Keratinocyte (primary cell): Measurements from ENCODE around the gene CNTRL. TPM values are rescaled to one million over a fixed set of nuclear protein-coding genes. Genes with fewer than 3 reads are reported as not detected.

Experiments used
- DNase-seq: peaks from one replicate; pipeline ENCODE4 v3.0.0-alpha.2; 2011; ENCODE audit warnings: low read depth, missing footprints, low spot score
- FAIRE-seq: peaks from 2 replicates; lab custom pipeline; 2011; peaks lifted over from hg19 to GRCh38; lab: Jason Lieb, UNC
- H2AFZ ChIP-seq: 2 replicates; pipeline ENCODE4 v1.6.0; 2012; ENCODE audit warnings: low read length, control low read depth, inconsistent platforms; ENCODE audit not compliant: control insufficient read depth
- H3K27ac ChIP-seq: 2 replicates; pipeline ENCODE4 v1.5.1; 2011; ENCODE audit warnings: low read length; ENCODE audit not compliant: control insufficient read depth, insufficient read depth
- H3K27me3 ChIP-seq: 3 replicates; pipeline ENCODE4 v1.6.0; 2011; ENCODE audit warnings: low read length; ENCODE audit not compliant: control insufficient read depth, insufficient read depth; ENCODE audit errors: extremely low read depth
- H3K36me3 ChIP-seq, 2 experiments: 2 replicates in 1 of 2; 3 replicates in 1 of 2; pipeline ENCODE4 v1.5.1; 2011; ENCODE audit warnings: low read length in 2 of 2, mild to moderate bottlenecking in 1 of 2; ENCODE audit not compliant: control insufficient read depth in 2 of 2, insufficient read depth in 2 of 2; ENCODE audit errors: extremely low read depth in 1 of 2
- H3K4me1 ChIP-seq: 3 replicates; pipeline ENCODE4 v1.5.1; 2011; ENCODE audit warnings: low read length; ENCODE audit not compliant: control insufficient read depth, insufficient read depth; ENCODE audit errors: extremely low read depth
- H3K4me2 ChIP-seq: 3 replicates; pipeline ENCODE4 v1.6.0; 2011; ENCODE audit warnings: low read depth, low read length; ENCODE audit not compliant: control insufficient read depth, insufficient read depth; ENCODE audit errors: extremely low read depth
- H3K4me3 ChIP-seq, 3 experiments: fragments of 200-600 bp in 1 of 3; sonication (generic) in 1 of 3; 2 replicates in 2 of 3; 3 replicates in 1 of 3; pipeline ENCODE4 v1.5.1; 2011 to 2016; ENCODE audit warnings: low read length in 3 of 3, mild to moderate bottlenecking in 3 of 3, control low read depth in 2 of 3, inconsistent platforms in 1 of 3, low read depth in 1 of 3, mixed read lengths in 1 of 3, mixed run types in 1 of 3, moderate library complexity in 1 of 3; ENCODE audit not compliant: control insufficient read depth in 2 of 3, insufficient read depth in 2 of 3; ENCODE audit errors: extremely low read depth in 1 of 3
- H3K79me2 ChIP-seq: 2 replicates; pipeline ENCODE4 v1.6.0; 2012; ENCODE audit warnings: low read length; ENCODE audit not compliant: control insufficient read depth, insufficient read depth
- H3K9ac ChIP-seq: 3 replicates; pipeline ENCODE4 v1.6.0; 2011; ENCODE audit warnings: low read length; ENCODE audit not compliant: control insufficient read depth, insufficient read depth; ENCODE audit errors: extremely low read depth
- H3K9me1 ChIP-seq: 3 replicates; pipeline ENCODE4 v1.6.0; 2011; ENCODE audit warnings: low read length; ENCODE audit not compliant: control insufficient read depth, insufficient read depth; ENCODE audit errors: extremely low read depth
- H3K9me3 ChIP-seq: 2 replicates; pipeline ENCODE4 v1.5.1; 2012; ENCODE audit warnings: low read depth, low read length; ENCODE audit not compliant: control insufficient read depth
- H4K20me1 ChIP-seq: 3 replicates; pipeline ENCODE4 v1.6.0; 2011; ENCODE audit warnings: low read length; ENCODE audit not compliant: control insufficient read depth, insufficient read depth; ENCODE audit errors: extremely low read depth
- CTCF ChIP-seq, 3 experiments: IDR thresholded peaks in 1 of 3; conservative IDR thresholded peaks in 1 of 3; optimal IDR thresholded peaks in 1 of 3; 2 replicates in 2 of 3; 3 replicates in 1 of 3; pipeline versions ENCODE3 to v1.5.1; 2011; ENCODE audit warnings: low read length in 3 of 3, mild to moderate bottlenecking in 3 of 3, moderate library complexity in 2 of 3, control low read depth in 1 of 3, inconsistent platforms in 1 of 3; ENCODE audit not compliant: insufficient read depth in 2 of 3; ENCODE audit errors: extremely low read depth in 1 of 3
- EZH2 ChIP-seq: IDR thresholded peaks from one replicate; pipeline ENCODE4 v1.6.1; 2012; ENCODE audit warnings: inconsistent platforms, mild to moderate bottlenecking, low read length, moderate library complexity
- dilution Hi-C: fragments of 300-500 bp; cut with MboI; formaldehyde crosslinking; loops from one replicate; pipeline ENCODE4 v1.7.0; 2020; ENCODE audit warnings: low sequenced_read_pairs; ENCODE audit not compliant: extremely low pct_ligation_motif_present
- polyA plus RNA-seq, 5 experiments: library from polyadenylated mRNA; depleted of rRNA in 3 of 5; stranded (reverse) in 3 of 5; stranded (forward) in 1 of 5; unstranded in 1 of 5; fragments of >200 nt; gene quantifications; 1 replicate in 1 of 5; 2 replicates in 3 of 5; 3 replicates in 1 of 5; pipeline versions ENCODE4 v1.2.1 to v1.2.3, GENCODE V29; 2011 to 2012; ENCODE audit warnings: missing spikeins in 2 of 5, low read depth in 1 of 5, low replicate concordance in 1 of 5

CNTRL gene
- polyA plus RNA-seq, 1 donor (not counting 4 experiments of a cell fraction or from before 2014, with no cell fraction given), result 5.3 TPM

GRCh38 chr9:121192959-121193640, 118.3 kb downstream of the CNTRL start:
- H3K9me3 ChIP-seq, result no peaks in the 10 kb centered on the region
- H3K4me2 ChIP-seq, result peak overlapping the region; percentile 29
- H3K4me1 ChIP-seq, result peaks cover 55% of the 10 kb centered on the region
- TF ChIP-seq EZH2 (no peak), CTCF (optimal IDR thresholded peaks at IDR 0.05 in 1 of 3, IDR thresholded peaks at IDR 0.05 in 1 of 3, conservative IDR thresholded peaks at IDR 0.05 in 1 of 3; ENCODE audit: extremely low read depth in 1 of 3, insufficient read depth in 2 of 3, low read length in 3 of 3) (no peak)
- peaks cover 97% of the 10 kb centered on the region for H3K79me2 ChIP-seq
- H3K4me3 ChIP-seq, result no peak overlapping the region
- peaks cover 0 to 2% of the 10 kb centered on the region in 2 experiments for H3K36me3 ChIP-seq
- H3K27me3 ChIP-seq, result no peaks in the 10 kb centered on the region
- FAIRE-seq (no peak), DNase-seq (no peak)
- H3K27ac ChIP-seq, result peak overlapping the region; percentile 92
- no peak overlapping the region for H2AFZ ChIP-seq
- no peaks in the 10 kb centered on the region for H3K9me1 ChIP-seq
- peaks cover 4% of the 10 kb centered on the region for H4K20me1 ChIP-seq
- H3K9ac ChIP-seq, result peak overlapping the region; percentile 11
- dilution Hi-C loops, result no loop called here

GRCh38 chr9:121194730-121195129, 120.0 kb downstream of the CNTRL start:
- H3K9me3 ChIP-seq, result no peaks in the 10 kb centered on the region
- peak overlapping the region; percentile 99 for H3K4me2 ChIP-seq
- H3K36me3 ChIP-seq, result peaks cover 0 to 2% of the 10 kb centered on the region in 2 experiments
- no peaks in the 10 kb centered on the region for H3K9me1 ChIP-seq
- H3K27me3 ChIP-seq, result no peaks in the 10 kb centered on the region
- peak overlapping the region; percentile 92 for H3K27ac ChIP-seq
- H3K79me2 ChIP-seq, result peaks cover 97% of the 10 kb centered on the region
- peak overlapping the region; percentile 72 for H3K9ac ChIP-seq
- peak overlapping the region in 2 of 3 experiments; percentile 57 to 91 for H3K4me3 ChIP-seq
- dilution Hi-C loops, result no loop called here
- H2AFZ ChIP-seq, result no peak overlapping the region
- TF ChIP-seq CTCF (optimal IDR thresholded peaks at IDR 0.05 in 1 of 3, IDR thresholded peaks at IDR 0.05 in 1 of 3, conservative IDR thresholded peaks at IDR 0.05 in 1 of 3; ENCODE audit: extremely low read depth in 1 of 3, insufficient read depth in 2 of 3, low read length in 3 of 3) (no peak), EZH2 (no peak)
- DNase-seq (peak; percentile 33), FAIRE-seq (peak; percentile 43)
- H3K4me1 ChIP-seq, result peaks cover 55% of the 10 kb centered on the region
- H4K20me1 ChIP-seq, result peaks cover 9% of the 10 kb centered on the region
